IMR-90 (cell line): ENCODE data around the gene CROCC. TPM values are rescaled to one million over a fixed set of nuclear protein-coding genes. Genes with fewer than 3 reads are reported as not detected.

Experiments used
- ATAC-seq: fragments of 200-7000 bp; cut with Tn5 transposase; 2 replicates; pipeline ENCODE4 v1.9.1; 2020; ENCODE audit warnings: low read depth, mild to moderate bottlenecking, moderate library complexity
- BruUV-seq: library from RNA; stranded (reverse); fragments of 400-500 nt; replicated peaks from 2 replicates; lab custom pipeline; 2021; lab: Mats Ljungman, UMichigan
- CTCF ChIA-PET: fragments of 300-600 bp; formaldehyde crosslinking; extraction: SDS; loops from one replicate; lab custom pipeline; 2021; ENCODE audit warnings: antibody characterized with exemption; lab: Yijun Ruan, JAX
- POLR2A ChIA-PET: fragments of 300-600 bp; sonication (Branson Sonifier 250); formaldehyde crosslinking; loops from one replicate; lab custom pipeline; 2022; ENCODE audit warnings: antibody characterized with exemption; ENCODE audit not compliant: unreplicated experiment; lab: Charles Lee
- DNase-seq: peaks from one replicate; pipeline ENCODE4 v3.0.0; 2013
- H2AFZ ChIP-seq: replicated peaks from 2 replicates; pipeline ENCODE3; 2013; ENCODE audit warnings: low read length, mild to moderate bottlenecking; ENCODE audit not compliant: poor library complexity
- H2AK5ac ChIP-seq: 2 replicates; pipeline ENCODE4 v1.6.1; 2013; ENCODE audit warnings: low read depth, low read length, inconsistent platforms
- H2AK9ac ChIP-seq: replicated peaks from 2 replicates; pipeline ENCODE3; 2013; ENCODE audit warnings: mild to moderate bottlenecking, low read depth, low read length, moderate library complexity; ENCODE audit not compliant: poor library complexity
- H2BK120ac ChIP-seq: 2 replicates; pipeline ENCODE4 v1.6.1; 2013; ENCODE audit warnings: low read depth, low read length, inconsistent platforms
- H2BK15ac ChIP-seq: 3 replicates; pipeline ENCODE4 v1.6.1; 2013; ENCODE audit warnings: low read depth, low read length, inconsistent platforms
- H2BK20ac ChIP-seq: 2 replicates; pipeline ENCODE4 v1.6.1; 2013; ENCODE audit warnings: low read depth, mild to moderate bottlenecking, inconsistent platforms, low read length, moderate library complexity
- H2BK5ac ChIP-seq: 2 replicates; pipeline ENCODE4 v1.6.1; 2013; ENCODE audit warnings: mild to moderate bottlenecking, low read depth, low read length, inconsistent platforms; ENCODE audit not compliant: poor library complexity, severe bottlenecking
- H3K14ac ChIP-seq: replicated peaks from 2 replicates; pipeline ENCODE4 v1.6.1; 2013; ENCODE audit warnings: low read depth, low read length, inconsistent platforms
- H3K18ac ChIP-seq: 2 replicates; pipeline ENCODE4 v1.6.1; 2013; ENCODE audit warnings: low read depth, low read length, control low read depth
- H3K23ac ChIP-seq: 2 replicates; pipeline ENCODE4 v1.6.1; 2013; ENCODE audit warnings: low read depth, low read length, inconsistent platforms
- H3K27ac ChIP-seq: 2 replicates; pipeline ENCODE4 v1.5.1; 2013; ENCODE audit warnings: mild to moderate bottlenecking, control low read depth, low read length; ENCODE audit not compliant: insufficient read depth
- H3K27me3 ChIP-seq: 2 replicates; pipeline ENCODE4 v1.6.1; 2013; ENCODE audit warnings: low read length; ENCODE audit not compliant: control insufficient read depth, insufficient read depth
- H3K36me3 ChIP-seq: 2 replicates; pipeline ENCODE4 v1.6.1; 2013; ENCODE audit warnings: low read length, mixed read lengths; ENCODE audit not compliant: control insufficient read depth, insufficient read depth
- H3K4ac ChIP-seq: 2 replicates; pipeline ENCODE4 v1.6.1; 2013; ENCODE audit warnings: low read depth, low read length, inconsistent platforms
- H3K4me1 ChIP-seq: 2 replicates; pipeline ENCODE4 v1.6.1; 2013; ENCODE audit warnings: low read length, mixed read lengths; ENCODE audit not compliant: control insufficient read depth, insufficient read depth
- H3K4me2 ChIP-seq: 2 replicates; pipeline ENCODE4 v1.6.1; 2013; ENCODE audit warnings: low read depth, mild to moderate bottlenecking, control low read depth, low read length, moderate library complexity
- H3K4me3 ChIP-seq: 2 replicates; pipeline ENCODE4 v1.5.1; 2013; ENCODE audit warnings: low read depth, mild to moderate bottlenecking, control low read depth, low read length, moderate library complexity; ENCODE audit not compliant: insufficient read depth
- H3K56ac ChIP-seq: 2 replicates; pipeline ENCODE4 v1.6.1; 2013; ENCODE audit warnings: low read length, inconsistent platforms; ENCODE audit not compliant: insufficient read depth; ENCODE audit errors: extremely low read depth
- H3K79me1 ChIP-seq, 2 experiments: 2 replicates each; pipeline ENCODE4 v1.6.1; 2013; ENCODE audit warnings: low read length in 2 of 2, inconsistent platforms in 1 of 2, low read depth in 1 of 2
- H3K9ac ChIP-seq: 2 replicates; pipeline ENCODE4 v1.6.1; 2013; ENCODE audit warnings: low read depth, low read length, control low read depth
- H3K9me1 ChIP-seq: 2 replicates; pipeline ENCODE4 v1.6.1; 2013; ENCODE audit warnings: low read length, inconsistent platforms; ENCODE audit not compliant: insufficient read depth
- H3K9me3 ChIP-seq: 2 replicates; pipeline ENCODE4 v1.6.1; 2013; ENCODE audit warnings: low read length; ENCODE audit not compliant: control insufficient read depth, insufficient read depth
- H4K20me1 ChIP-seq: 2 replicates; pipeline ENCODE4 v1.6.1; 2013; ENCODE audit warnings: low read length, inconsistent platforms; ENCODE audit not compliant: insufficient read depth
- H4K5ac ChIP-seq: 2 replicates; pipeline ENCODE4 v1.6.1; 2013; ENCODE audit warnings: mild to moderate bottlenecking, low read depth, low read length, control low read depth
- H4K8ac ChIP-seq, 2 experiments: 2 replicates each; pipeline ENCODE4 v1.6.1; 2013; ENCODE audit warnings: low read depth in 2 of 2, low read length in 2 of 2, control low read depth in 1 of 2, inconsistent platforms in 1 of 2
- H4K91ac ChIP-seq: 2 replicates; pipeline ENCODE4 v1.6.1; 2013; ENCODE audit warnings: low read depth, low read length, inconsistent platforms; ENCODE audit not compliant: insufficient read depth
- CEBPB ChIP-seq: IDR thresholded peaks from 2 replicates; pipeline ENCODE4 v1.6.1; 2012; ENCODE audit warnings: low read depth, low read length, improper control_type of control experiment
- CTCF ChIP-seq: conservative IDR thresholded peaks from 2 replicates; pipeline ENCODE4 v1.5.1; 2012; ENCODE audit warnings: mild to moderate bottlenecking, low read depth, low read length, improper control_type of control experiment
- FOS ChIP-seq: fragments of 150-350 bp; IDR thresholded peaks from 2 replicates; pipeline ENCODE4 v1.6.1; 2016; ENCODE audit warnings: low read depth, low read length
- MAZ ChIP-seq: IDR thresholded peaks from 2 replicates; pipeline ENCODE4 v1.6.1; 2012; ENCODE audit warnings: low read depth, mild to moderate bottlenecking, low read length, improper control_type of control experiment, moderate library complexity, borderline replicate concordance
- NFE2L2 ChIP-seq: fragments of 150-350 bp; IDR thresholded peaks from 2 replicates; pipeline ENCODE4 v1.6.1; 2016; ENCODE audit warnings: low read depth, mild to moderate bottlenecking, low read length
- POLR2A ChIP-seq: IDR thresholded peaks from 2 replicates; pipeline ENCODE4 v1.6.1; 2012; ENCODE audit warnings: mild to moderate bottlenecking, low read depth, low read length
- RAD21 ChIP-seq: IDR thresholded peaks from 2 replicates; pipeline ENCODE4 v1.6.1; 2012; ENCODE audit warnings: low read length, improper control_type of control experiment
- RFX5 ChIP-seq: IDR thresholded peaks from 2 replicates; pipeline ENCODE4 v1.8.0; 2012; ENCODE audit warnings: low read depth, mild to moderate bottlenecking, low read length, moderate library complexity
- WGBS, 2 experiments: methylation state at CpG; one replicate each; pipeline versions ENCODE4 v1.1.5 to v1.1.7; 2013; ENCODE audit warnings: missing lambda C conversion rate in 2 of 2; ENCODE audit not compliant: insufficient read length in 1 of 2; ENCODE audit errors: extremely low coverage in 2 of 2; 5-methylcytosine and 5-hydroxymethylcytosine counted together
- dilution Hi-C: fragments of 300-500 bp; cut with HindIII; formaldehyde crosslinking; loops from one replicate; pipeline ENCODE4 v1.14.3; 2018; ENCODE audit warnings: low sequenced_read_pairs; ENCODE audit not compliant: unreplicated experiment
- in situ Hi-C: fragments of 300-500 bp; cut with MboI; formaldehyde crosslinking; loops from 3 replicates; pipeline ENCODE4 v1.14.3; 2019; ENCODE audit warnings: low sequenced_read_pairs, inconsistent platforms, mixed read lengths
- intact Hi-C: fragments of 100-400 bp; cut with micrococcal nuclease; formaldehyde crosslinking; loops from 2 replicates; pipeline ENCODE4 v1.10.0; 2022
- polyA plus RNA-seq, 3 experiments: library from polyadenylated mRNA; depleted of rRNA; stranded (reverse); fragments of >200 nt; gene quantifications; 2 replicates each; pipeline ENCODE4 v1.2.3, GENCODE V29; 2012; ENCODE audit warnings: low replicate concordance in 1 of 3
- total RNA-seq: library from RNA; depleted of rRNA; stranded (reverse); fragments of >200 nt; gene quantifications from 2 replicates; pipeline ENCODE4 v1.2.3, GENCODE V29; 2012

CROCC gene
- total and polyA plus RNA-seq, 2 of the 4 experiments (the other 2 are of a cell fraction) = 7.5 to 13.7 TPM

DNA sequence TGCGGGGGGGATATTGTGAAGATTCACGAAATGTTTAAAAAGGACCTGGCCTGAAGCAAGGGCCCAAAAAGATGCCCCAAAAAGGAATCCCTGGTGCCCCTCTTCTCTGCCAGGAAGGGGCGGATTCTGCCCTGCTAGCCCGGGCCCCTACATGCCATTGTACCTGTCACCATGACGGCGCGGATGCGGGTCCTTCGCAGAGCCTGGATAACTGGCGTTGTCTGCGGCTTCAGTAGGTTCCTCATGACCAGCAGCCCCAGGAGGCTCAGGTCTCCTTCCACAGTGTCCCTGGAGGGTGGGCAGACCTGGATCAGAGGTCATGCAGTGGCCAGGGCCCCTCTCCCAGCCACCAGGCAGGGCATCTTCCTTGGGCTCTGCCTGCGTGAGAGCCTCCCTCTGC, 69.8 kb downstream of the CROCC start:
- no peak overlapping the region for H3K4me2 ChIP-seq
- dilution Hi-C loops = no loop called here
- no peak overlapping the region for H3K56ac ChIP-seq
- H2BK20ac ChIP-seq = no peak overlapping the region
- WGBS, 2 experiments = 97% methylated on average over 11 of the region's 12 CpGs; no CpG with 5 or more reads in 1 of the 2 experiments
- H3K4me3 ChIP-seq = no peak overlapping the region
- no peak for ATAC-seq
- no peaks in the 10 kb centered on the region for H3K27me3 ChIP-seq
- no peak overlapping the region for H4K5ac ChIP-seq
- no peak overlapping the region for H2BK120ac ChIP-seq
- intact Hi-C loops = no loop called here
- no peaks in the 10 kb centered on the region for H4K20me1 ChIP-seq
- H2AK5ac ChIP-seq = no peak overlapping the region
- H3K4ac ChIP-seq = no peak overlapping the region
- H2AK9ac ChIP-seq = no peak overlapping the region
- H3K4me1 ChIP-seq = no peaks in the 10 kb centered on the region
- H3K36me3 ChIP-seq = peaks cover 13% of the 10 kb centered on the region
- H4K8ac ChIP-seq = no peak overlapping the region
- no peak overlapping the region for H3K27ac ChIP-seq
- H2BK15ac ChIP-seq = no peak overlapping the region
- no peak for TF ChIP-seq RAD21
- TF ChIP-seq NFE2L2 = no peak
- no peak for TF ChIP-seq CTCF
- TF ChIP-seq MAZ = no peak
- no peak for TF ChIP-seq POLR2A
- TF ChIP-seq FOS = no peak
- TF ChIP-seq RFX5 = no peak
- TF ChIP-seq CEBPB = no peak
- no peak overlapping the region for H3K23ac ChIP-seq
- H4K91ac ChIP-seq = no peak overlapping the region
- no peaks in the 10 kb centered on the region for H3K9me3 ChIP-seq
- POLR2A ChIA-PET = no interaction called here
- no peak overlapping the region for H3K14ac ChIP-seq
- H2BK5ac ChIP-seq = no peak overlapping the region
- H3K18ac ChIP-seq = no peak overlapping the region
- CTCF ChIA-PET = no interaction called here
- H3K79me1 ChIP-seq = no peaks in the 10 kb centered on the region
- no peak overlapping the region for H3K9ac ChIP-seq
- H2AFZ ChIP-seq = no peak overlapping the region
- H3K9me1 ChIP-seq = no peaks in the 10 kb centered on the region
- in situ Hi-C loops = no loop called here
- no peak for DNase-seq
- no TSS peak for BruUV-seq
